Heart right ventricle (tissue), 16 donors: Measurements from ENCODE around the gene ATP13A5. TPM values are rescaled to one million over a fixed set of nuclear protein-coding genes. Genes with fewer than 3 reads are reported as not detected.

ENCODE experiments used
- ATAC-seq, 8 donors: fragments of 200-7000 bp; cut with Tn5 transposase; one replicate each; pipeline ENCODE4 v1.9.1; 2020; ENCODE audit warnings: mild to moderate bottlenecking in 8 of 8, moderate library complexity in 8 of 8, moderate number of reproducible peaks in 1 of 8
- DNase-seq, 2 donors: peaks; one replicate each; pipeline ENCODE4 v3.0.0-alpha.2; 2020
- H3K27ac ChIP-seq, 10 donors: fragments of 200-600 bp; sonication (generic) in 2 of 10; one replicate each; pipeline versions ENCODE4 v1.5.0 to v1.8.0; 2020 to 2022; ENCODE audit warnings: mild to moderate bottlenecking in 3 of 10
- H3K27me3 ChIP-seq, 7 donors: fragments of 200-600 bp; one replicate each; pipeline ENCODE4 v1.8.0; 2021 to 2022; ENCODE audit warnings: mild to moderate bottlenecking in 2 of 7
- H3K36me3 ChIP-seq, 9 donors: fragments of 200-600 bp; sonication (generic) in 1 of 9; one replicate each; pipeline versions ENCODE4 v1.5.0 to v1.8.0; 2020 to 2022; ENCODE audit warnings: mild to moderate bottlenecking in 2 of 9
- H3K4me1 ChIP-seq, 9 donors: fragments of 200-600 bp; sonication (generic) in 1 of 9; one replicate each; pipeline versions ENCODE4 v1.5.0 to v1.8.0; 2020 to 2022; ENCODE audit warnings: mild to moderate bottlenecking in 4 of 9
- H3K4me3 ChIP-seq, 10 donors: fragments of 200-600 bp; sonication (generic) in 2 of 10; one replicate each; pipeline versions ENCODE4 v1.5.0 to v1.8.0; 2020 to 2022; ENCODE audit warnings: mild to moderate bottlenecking in 7 of 10, moderate library complexity in 2 of 10
- H3K9me3 ChIP-seq, 11 donors: fragments of 200-600 bp in 10 of 11; sonication (generic) in 2 of 11; one replicate each; pipeline versions ENCODE4 v1.5.0 to v1.8.0; 2013 to 2022; ENCODE audit warnings: mild to moderate bottlenecking in 2 of 11, control low read depth in 1 of 11, moderate library complexity in 1 of 11
- WGBS, 2 donors: extraction: QIAGEN DNeasy Blood & Tissue Kit; methylation state at CpG; one replicate each; pipeline ENCODE4 v1.1.7; 2013; ENCODE audit warnings: inconsistent platforms in 1 of 2; 5-methylcytosine and 5-hydroxymethylcytosine counted together
- intact Hi-C, 10 donors: fragments of 100-400 bp; cut with DNase I; formaldehyde crosslinking; loops; one replicate each; pipeline versions ENCODE4 v1.11.1 to v1.14.2; 2022
- long read RNA-seq, 3 donors: library from polyadenylated mRNA; unstranded; transcript quantifications; one replicate each; pipeline ENCODE4 v2.0.0, GENCODE V29; 2020 to 2021
- polyA plus RNA-seq, 2 donors: library from polyadenylated mRNA; stranded (reverse); fragments of 200-250 nt; gene quantifications; one replicate each; pipeline ENCODE4 v1.2.3, GENCODE V29; 2013
- total RNA-seq, 10 donors: library from RNA; stranded (reverse); fragmentation: NEBNext Ultra II Directional in 3 of 10; extraction: Animal tissue kit (Norgen Biotek cat#: 25700) in 3 of 10; gene quantifications; one replicate each; pipeline versions ENCODE4 v1.2.1 to v1.2.4, GENCODE V29; 2021 to 2023
- TF ChIP-seq, protein P1 (sequence below), 9 donors: fragments of 200-600 bp; sonication (generic) in 2 of 9; IDR thresholded peaks; one replicate each; pipeline versions ENCODE4 v1.5.0 to v1.8.0; 2021 to 2022; ENCODE audit warnings: antibody characterized with exemption in 9 of 9, mild to moderate bottlenecking in 5 of 9, moderate library complexity in 1 of 9
- donor health status: Arrhythmogenic right ventricular cardiomyopathy.
- donor health status: ischemic (EF 13 %, LVEDD 7.1; RV severe dilation, severe dysfunction).
- donor health status: healthy with polysubstance abuse.
- donor health status: DM: no; HTN: yes; CAD: no.
- donor health status: DM: no; HTN: no; CAD: no.
- donor health status: ischemic (EF 25% LVEDD 6.9; RV normal size, moderate dysfunction).
- donor health status: ischemic (EF 25% LVEDD 5.7; RV mildly dilated, moderate dysfunction).
- donor health status: healthy.
- donor health status: DM: yes; HTN: yes; CAD: no.
- donor health status: Ischemic cardiomyopathy.
- donor health status: ischemic (EF 35%, LVEDD 5.7; RV mildly dilated, moderate dysfunction).
- donor health status: nonischemic (EF 11% LVEDD 7.7; RV severe dilation, severe dysfunction).
- donor health status: DM: yes; HTN: yes; CAD: no.
- donor health status: PGD.
- donor health status: ischemic (EF 29% LVEDD 5.4; RV normal size, mild dysfunction).
- donor health status: nonischemic (EF 23%, LVEDD 6.1; RV moderate dilation, normal function).

Gene ATP13A5
- total RNA-seq (not detected), polyA plus RNA-seq (under 1 TPM in 1 of 2 donors, not detected in 1; 0.06 TPM)
- long read RNA-seq, donor 1 = 0 reads
- long read RNA-seq, donor 2 = 0 reads
- long read RNA-seq, donor 3 = 0 reads

- 66 to 70% methylated on average over 6 of the region's 6 CpGs for WGBS, 2 donors
- ATAC-seq = no peak
Measured at GRCh38 chr3:193378706-193379105, at the start of gene ATP13A5. TSS of gene ATP13A5 (minus strand) at chr3:193378753. CDS start at chr3:193378725, 28 bp downstream.

DNA sequence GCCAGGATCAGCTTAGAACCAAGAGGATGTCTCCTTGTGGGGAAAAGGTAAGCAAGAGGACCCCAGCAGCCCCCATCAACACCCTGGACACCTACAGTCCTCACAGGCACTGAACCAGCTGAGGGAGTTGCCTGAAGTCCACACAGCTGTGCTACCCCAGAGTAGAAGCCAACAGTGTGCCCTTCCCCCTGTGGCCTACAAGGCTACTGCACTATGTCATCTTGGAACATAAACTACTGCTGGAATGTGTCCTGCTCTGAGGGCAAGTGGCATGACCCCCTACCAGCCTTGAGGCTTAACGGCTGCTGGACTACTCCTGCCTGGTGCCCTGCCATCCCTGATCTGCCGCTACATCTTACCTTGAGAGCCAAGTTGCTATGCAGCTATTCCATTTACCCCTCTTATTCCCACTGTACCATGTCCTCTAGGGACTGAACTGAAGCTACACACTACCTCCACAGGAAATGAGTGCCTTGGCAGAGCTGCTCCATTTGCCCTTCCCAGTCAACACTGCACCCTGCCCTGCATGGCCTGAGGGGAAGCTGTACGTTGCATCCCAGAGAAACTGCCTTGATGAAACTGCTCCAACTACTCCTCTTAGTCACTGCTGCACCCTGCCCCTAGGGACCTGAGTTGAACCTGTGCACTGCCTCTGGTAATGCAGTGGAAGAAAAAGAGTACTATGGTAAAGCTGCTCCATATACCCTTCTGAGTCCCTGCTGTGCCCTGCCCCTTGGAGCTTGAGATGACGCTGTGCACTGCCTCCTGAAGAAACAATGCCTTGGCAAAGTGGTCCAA is 40.2 kb upstream of the ATP13A5 start:
- 91 to 92% methylated on average over 4 of the region's 4 CpGs for WGBS, 2 donors
- intact Hi-C loops = no loop called here
- no peaks in the 10 kb centered on the region for H3K27me3 ChIP-seq
- no peak overlapping the region for H3K4me3 ChIP-seq
- no peaks in the 10 kb centered on the region for H3K36me3 ChIP-seq
- H3K9me3 ChIP-seq = peaks cover 0 to 61% (median 25%) of the 10 kb centered on the region in 11 donors
- DNase-seq (no peak), ATAC-seq (no peak)
- no peak overlapping the region for H3K27ac ChIP-seq
- TF ChIP-seq, protein P1, sequence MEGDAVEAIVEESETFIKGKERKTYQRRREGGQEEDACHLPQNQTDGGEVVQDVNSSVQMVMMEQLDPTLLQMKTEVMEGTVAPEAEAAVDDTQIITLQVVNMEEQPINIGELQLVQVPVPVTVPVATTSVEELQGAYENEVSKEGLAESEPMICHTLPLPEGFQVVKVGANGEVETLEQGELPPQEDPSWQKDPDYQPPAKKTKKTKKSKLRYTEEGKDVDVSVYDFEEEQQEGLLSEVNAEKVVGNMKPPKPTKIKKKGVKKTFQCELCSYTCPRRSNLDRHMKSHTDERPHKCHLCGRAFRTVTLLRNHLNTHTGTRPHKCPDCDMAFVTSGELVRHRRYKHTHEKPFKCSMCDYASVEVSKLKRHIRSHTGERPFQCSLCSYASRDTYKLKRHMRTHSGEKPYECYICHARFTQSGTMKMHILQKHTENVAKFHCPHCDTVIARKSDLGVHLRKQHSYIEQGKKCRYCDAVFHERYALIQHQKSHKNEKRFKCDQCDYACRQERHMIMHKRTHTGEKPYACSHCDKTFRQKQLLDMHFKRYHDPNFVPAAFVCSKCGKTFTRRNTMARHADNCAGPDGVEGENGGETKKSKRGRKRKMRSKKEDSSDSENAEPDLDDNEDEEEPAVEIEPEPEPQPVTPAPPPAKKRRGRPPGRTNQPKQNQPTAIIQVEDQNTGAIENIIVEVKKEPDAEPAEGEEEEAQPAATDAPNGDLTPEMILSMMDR (IDR thresholded peaks at IDR 0.05) = no peak
- no peaks in the 10 kb centered on the region for H3K4me1 ChIP-seq

More at GRCh38 chr3:193378706-193379105, at the start of gene ATP13A5:
- TF ChIP-seq, protein P1 (IDR thresholded peaks at IDR 0.05) = no peak
- intact Hi-C loops = no loop called here
- Histone ChIP-seq H3K27me3 (peaks cover 0 to 4% (median 0%) of the 10 kb centered on the region in 7 donors), H3K4me3 (no peak within 1 kb of the TSS), H3K9me3 (no peaks in the 10 kb centered on the region), H3K27ac (no peak within 1 kb of the TSS), H3K4me1 (no peaks in the 10 kb centered on the region), H3K36me3 (no peaks in the 10 kb centered on the region)
- DNase-seq = no peak

- H3K4me3 ChIP-seq = no peak overlapping the region
- H3K36me3 ChIP-seq = no peaks in the 10 kb centered on the region
- no peak for DNase-seq
- no peak for ATAC-seq
- no peaks in the 10 kb centered on the region for H3K4me1 ChIP-seq
- H3K27ac ChIP-seq = no peak overlapping the region
- intact Hi-C loops = no loop called here
- H3K9me3 ChIP-seq = peaks cover 0 to 49% (median 26%) of the 10 kb centered on the region in 11 donors
- 92 to 100% methylated on average over 2 of the region's 2 CpGs for WGBS, 2 donors
- H3K27me3 ChIP-seq = no peaks in the 10 kb centered on the region
- TF ChIP-seq, protein P1 (IDR thresholded peaks at IDR 0.05) = no peak
Measured at GRCh38 chr3:193416629-193417028, 38.1 kb upstream of the ATP13A5 start.

- no peaks in the 10 kb centered on the region for H3K9me3 ChIP-seq
- H3K36me3 ChIP-seq = no peaks in the 10 kb centered on the region
- no peaks in the 10 kb centered on the region for H3K27me3 ChIP-seq
- DNase-seq (no peak), ATAC-seq (no peak)
- no peak overlapping the region for H3K27ac ChIP-seq
- TF ChIP-seq, protein P1 (IDR thresholded peaks at IDR 0.05) = no peak
- no peaks in the 10 kb centered on the region for H3K4me1 ChIP-seq
- intact Hi-C loops = no loop called here
- WGBS, 2 donors = 62 to 67% methylated on average over 1 of the region's 1 CpG
- H3K4me3 ChIP-seq = no peak overlapping the region
Measured at GRCh38 chr3:193407688-193408087, 29.1 kb upstream of the ATP13A5 start.
